Mucosa of rectum (tissue), 2 donors: ENCODE results near the gene YPEL1.

Experiments
- H3K27ac ChIP-seq, 2 donors: one replicate each; pipeline ENCODE4 v1.7.0; 2013; ENCODE audit warnings: inconsistent platforms in 2 of 2, low read depth in 2 of 2, low read length in 2 of 2
- H3K27me3 ChIP-seq, 2 donors: one replicate each; pipeline ENCODE4 v1.7.0; 2013; ENCODE audit warnings: low read length in 2 of 2; ENCODE audit not compliant: control insufficient read depth in 2 of 2, insufficient read depth in 2 of 2
- H3K36me3 ChIP-seq, 2 donors: one replicate each; pipeline ENCODE4 v1.7.0; 2013; ENCODE audit warnings: low read length in 2 of 2; ENCODE audit not compliant: control insufficient read depth in 2 of 2, insufficient read depth in 2 of 2
- H3K4me1 ChIP-seq, 2 donors: one replicate each; pipeline ENCODE4 v1.7.0; 2013; ENCODE audit warnings: low read length in 2 of 2, mild to moderate bottlenecking in 1 of 2; ENCODE audit not compliant: control insufficient read depth in 2 of 2, insufficient read depth in 2 of 2
- H3K4me3 ChIP-seq, 2 donors: one replicate each; pipeline ENCODE4 v1.7.0; 2013; ENCODE audit warnings: low read length in 2 of 2
- H3K9ac ChIP-seq, 2 donors: one replicate each; pipeline ENCODE4 v1.7.0; 2013; ENCODE audit warnings: low read length in 2 of 2, low read depth in 1 of 2, mild to moderate bottlenecking in 1 of 2
- H3K9me3 ChIP-seq, 2 donors: one replicate each; pipeline ENCODE4 v1.7.0; 2013; ENCODE audit warnings: low read length in 2 of 2; ENCODE audit not compliant: control insufficient read depth in 2 of 2
- donor health status: healthy.
- donor health status: Normal muscosa, but diverticular disease.

Gene YPEL1

DNA sequence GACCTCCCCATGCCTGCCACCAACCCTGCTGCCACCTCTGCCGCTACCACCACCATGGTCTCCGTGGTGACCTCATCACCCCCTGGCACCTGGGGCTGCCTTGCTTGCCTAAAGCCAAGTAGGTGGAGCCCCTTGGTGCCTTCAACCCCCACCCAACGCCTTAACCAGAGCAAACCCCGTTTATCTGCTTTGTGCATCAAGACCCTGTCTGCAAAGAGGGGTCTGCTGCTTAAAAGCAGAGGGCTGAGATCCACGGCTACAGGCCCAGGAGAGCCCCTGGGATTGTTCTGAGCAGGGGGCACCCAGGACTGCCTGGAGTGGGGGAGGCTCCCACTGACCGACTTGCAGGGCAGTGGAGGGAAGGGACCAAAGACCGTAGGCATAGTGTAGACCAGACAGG, 74.7 kb downstream of the YPEL1 start:
- Histone ChIP-seq H3K9me3 (no peaks in the 10 kb centered on the region), H3K36me3 (no peaks in the 10 kb centered on the region), H3K27me3 (peaks cover 0 to 3% of the 10 kb centered on the region in 2 donors), H3K4me3 (no peak overlapping the region), H3K9ac (no peak overlapping the region), H3K4me1 (peaks cover 5 to 12% of the 10 kb centered on the region in 2 donors), H3K27ac (no peak overlapping the region)

DNA sequence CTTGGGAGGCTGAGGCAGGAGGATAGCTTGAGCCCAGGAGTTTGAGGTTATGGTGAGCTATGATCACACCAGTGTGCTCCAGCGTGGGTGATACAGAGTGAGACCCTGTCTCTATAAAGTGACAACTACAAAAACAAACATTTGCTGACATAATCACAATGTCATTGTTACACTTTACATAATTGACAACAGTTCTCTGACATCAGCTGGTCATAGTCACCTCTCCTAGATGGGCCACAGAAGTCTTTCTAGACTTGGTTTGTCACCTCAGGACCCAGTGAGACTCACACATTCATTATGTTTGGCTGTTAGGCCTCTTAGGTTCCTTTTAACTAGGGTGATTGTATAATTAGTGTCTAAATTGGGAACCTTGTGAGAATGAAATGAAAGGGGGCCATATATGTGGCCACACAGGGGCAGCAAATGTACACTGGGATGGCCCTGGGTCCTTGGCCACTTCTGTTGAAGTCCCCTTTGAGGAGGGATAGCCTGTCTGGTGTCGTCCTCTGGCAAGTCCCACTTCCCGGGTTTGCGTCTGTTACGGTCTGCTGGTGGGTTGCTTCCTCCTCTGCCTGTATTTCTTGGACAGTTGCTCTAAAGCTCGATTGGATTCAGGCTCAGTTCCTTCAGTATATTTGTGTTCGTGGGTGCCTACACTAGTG, 75.6 kb downstream of the YPEL1 start:
- no peak overlapping the region for H3K27ac ChIP-seq
- no peaks in the 10 kb centered on the region for H3K9me3 ChIP-seq
- no peak overlapping the region for H3K9ac ChIP-seq
- no peak overlapping the region for H3K4me3 ChIP-seq
- H3K27me3 ChIP-seq, result peaks cover 0 to 3% of the 10 kb centered on the region in 2 donors
- H3K36me3 ChIP-seq, result no peaks in the 10 kb centered on the region
- peaks cover 5 to 10% of the 10 kb centered on the region in 2 donors for H3K4me1 ChIP-seq

DNA sequence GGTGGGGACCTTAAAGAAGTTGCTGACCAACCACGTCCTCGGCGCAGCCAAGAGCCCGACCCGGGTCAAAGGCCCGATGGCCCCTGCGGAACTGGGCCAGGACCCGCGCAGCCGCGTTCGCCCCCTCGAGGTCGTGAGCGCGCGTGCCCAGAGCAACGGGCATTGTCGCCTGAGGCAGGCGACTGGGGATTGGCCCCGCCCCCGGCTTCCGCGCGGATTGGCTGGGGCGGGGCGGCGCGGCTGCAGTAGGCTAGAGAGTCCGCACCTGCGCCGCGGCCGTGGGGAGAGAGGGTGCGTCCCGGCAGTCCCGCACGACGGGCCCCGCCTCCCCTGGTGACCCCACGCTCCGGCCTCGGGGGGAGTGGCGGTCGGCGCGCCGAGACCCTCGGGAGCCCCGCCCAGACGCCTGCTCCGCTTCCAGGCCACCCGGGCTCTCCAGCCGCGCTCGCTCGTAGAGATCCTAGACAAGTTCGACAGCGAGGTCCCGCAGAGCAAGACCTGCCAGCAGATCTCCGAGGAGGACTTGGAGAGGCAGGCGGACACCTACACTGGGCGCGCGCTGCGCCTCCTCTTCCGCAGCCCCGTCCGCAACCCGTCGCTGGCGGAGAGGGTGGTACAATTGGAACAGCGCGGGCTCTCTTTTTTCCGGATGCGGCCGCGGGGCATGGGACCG, 78.1 kb downstream of the YPEL1 start:
- peaks cover 0 to 3% of the 10 kb centered on the region in 2 donors for H3K27me3 ChIP-seq
- H3K36me3 ChIP-seq, result no peaks in the 10 kb centered on the region
- no peak overlapping the region for H3K27ac ChIP-seq
- no peaks in the 10 kb centered on the region for H3K9me3 ChIP-seq
- peak overlapping the region in 1 of 2 donors; percentile 58 for H3K9ac ChIP-seq
- H3K4me1 ChIP-seq, result peaks cover 5 to 13% of the 10 kb centered on the region in 2 donors
- peak overlapping the region; percentile 56 to 70 for H3K4me3 ChIP-seq

DNA sequence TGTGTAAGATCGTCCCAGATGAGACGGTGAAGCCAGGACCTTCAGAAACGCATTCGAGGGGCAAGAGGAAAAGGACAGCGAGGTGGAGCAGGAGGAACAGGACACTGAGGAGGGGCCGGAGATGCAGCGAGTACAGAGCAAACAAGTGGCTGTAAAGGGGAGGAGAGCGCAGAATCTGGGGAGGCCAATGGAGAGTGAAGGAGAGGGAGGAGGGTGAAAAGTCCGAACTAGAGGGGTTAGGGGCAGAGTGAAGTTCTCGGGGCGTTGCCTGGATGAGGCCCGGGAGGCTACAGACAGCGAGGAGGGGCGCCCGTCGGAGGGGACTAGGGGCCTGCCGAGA, 78.6 kb downstream of the YPEL1 start:
- Histone ChIP-seq H3K27me3 (peaks cover 0 to 3% of the 10 kb centered on the region in 2 donors), H3K36me3 (no peaks in the 10 kb centered on the region), H3K27ac (no peak overlapping the region), H3K9me3 (no peaks in the 10 kb centered on the region), H3K4me3 (peak overlapping the region; percentile 50 to 70), H3K4me1 (peaks cover 9 to 15% of the 10 kb centered on the region in 2 donors), H3K9ac (no peak overlapping the region)

DNA sequence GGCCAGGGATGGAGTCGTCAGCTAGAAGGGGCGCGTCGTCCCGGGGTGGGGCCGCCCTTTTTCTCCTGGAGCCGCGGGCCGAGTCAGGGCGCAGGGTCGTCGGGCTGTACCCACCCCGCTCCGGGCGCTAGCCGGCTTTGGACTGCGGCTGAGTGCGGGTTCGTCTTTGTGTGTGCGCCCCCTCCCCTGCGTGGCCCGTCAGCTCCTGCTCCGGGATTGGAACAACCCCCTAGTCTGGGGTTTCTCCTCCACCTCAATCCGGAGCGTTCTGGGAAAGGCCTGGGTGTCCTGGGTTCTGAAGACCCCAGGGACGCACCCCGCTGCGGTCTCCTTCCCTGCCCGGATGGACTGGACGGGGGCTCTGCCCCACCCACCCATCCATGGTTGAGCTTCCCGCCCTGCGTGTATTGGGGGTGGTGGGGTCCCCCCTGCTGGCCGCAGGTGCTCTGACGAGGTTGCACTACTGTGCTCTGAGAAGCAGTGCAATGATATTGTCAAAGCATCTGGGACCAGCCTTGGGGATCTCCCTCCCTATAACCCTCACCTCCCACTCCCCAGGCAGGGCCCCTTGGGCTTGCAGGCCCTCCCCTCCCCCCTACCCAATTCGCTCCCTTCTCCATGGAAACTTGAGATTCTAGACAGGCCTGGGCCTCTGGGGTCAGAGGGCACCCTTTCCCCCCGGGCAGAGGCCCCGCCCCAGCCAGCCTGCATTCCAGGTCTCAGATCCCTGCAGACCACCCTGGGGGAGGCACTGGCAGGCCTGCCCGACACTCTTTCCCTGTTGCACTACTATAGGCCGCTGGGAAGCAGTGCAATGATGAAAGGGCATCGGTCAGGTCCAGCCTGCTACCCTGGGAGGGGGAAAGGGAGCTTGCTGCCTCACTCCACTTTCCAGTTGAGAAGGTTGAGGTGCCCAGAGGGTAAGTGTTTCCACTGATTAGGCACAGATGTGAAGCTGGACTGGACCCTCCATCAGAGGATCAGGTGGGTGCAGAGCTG, 82.7 kb downstream of the YPEL1 start:
- Histone ChIP-seq H3K27me3 (no peaks in the 10 kb centered on the region), H3K27ac (no peak overlapping the region), H3K36me3 (peaks cover 0 to 3% of the 10 kb centered on the region in 2 donors), H3K9me3 (no peaks in the 10 kb centered on the region), H3K4me1 (peaks cover 12 to 19% of the 10 kb centered on the region in 2 donors), H3K9ac (peak overlapping the region; percentile 32 to 52), H3K4me3 (peak overlapping the region; percentile 64 to 75)

- H3K27ac ChIP-seq, result no peak overlapping the region
- peak overlapping the region; percentile 32 to 52 for H3K9ac ChIP-seq
- no peaks in the 10 kb centered on the region for H3K9me3 ChIP-seq
- H3K36me3 ChIP-seq, result peaks cover 0 to 3% of the 10 kb centered on the region in 2 donors
- H3K4me3 ChIP-seq, result peak overlapping the region; percentile 64 to 75
- H3K4me1 ChIP-seq, result peaks cover 10 to 18% of the 10 kb centered on the region in 2 donors
- H3K27me3 ChIP-seq, result no peaks in the 10 kb centered on the region
These were observed 83.5 kb downstream of the YPEL1 start for GRCh38 chr22:21652010-21652546.

GRCh38 chr22:21651521-21652009, 84.0 kb downstream of the YPEL1 start:
- Histone ChIP-seq H3K9me3 (no peaks in the 10 kb centered on the region), H3K9ac (peak overlapping the region; percentile 28 to 56), H3K27ac (no peak overlapping the region), H3K36me3 (peaks cover 0 to 3% of the 10 kb centered on the region in 2 donors), H3K27me3 (no peaks in the 10 kb centered on the region), H3K4me3 (peak overlapping the region; percentile 64 to 75), H3K4me1 (peaks cover 8 to 16% of the 10 kb centered on the region in 2 donors)

DNA sequence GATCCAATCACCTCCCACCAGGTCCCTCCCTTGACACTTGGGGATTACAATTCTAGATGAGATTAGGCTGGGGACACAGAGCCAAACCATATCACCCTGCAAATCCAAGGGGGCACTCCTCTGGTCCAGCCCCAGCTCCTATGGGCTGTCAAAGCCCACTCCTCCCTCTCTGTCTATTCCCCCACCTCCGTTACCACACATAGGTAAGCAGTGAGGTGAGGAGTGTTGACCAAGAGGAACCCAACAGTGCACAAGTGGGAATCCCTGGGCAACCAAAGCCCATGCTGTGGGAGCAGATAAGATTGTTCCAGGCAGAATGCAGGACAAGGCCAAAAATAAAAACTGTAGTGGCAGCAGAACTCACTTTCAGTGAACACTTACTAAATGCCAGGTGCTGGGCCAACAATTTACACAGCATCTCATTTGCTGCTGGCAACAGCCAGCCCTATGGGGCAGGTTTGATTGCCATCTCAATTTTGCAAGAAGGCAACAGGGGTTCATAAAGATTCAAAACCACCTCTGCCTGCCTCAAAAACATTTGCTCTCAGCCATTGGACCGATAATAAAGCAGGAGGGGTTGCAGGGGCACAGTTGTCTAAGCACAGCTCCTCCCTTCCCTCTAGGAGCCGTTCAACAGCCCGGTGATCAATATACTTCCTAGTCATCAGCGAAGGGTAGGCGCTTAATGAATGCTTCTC, 84.6 kb downstream of the YPEL1 start:
- H3K27me3 ChIP-seq, result no peaks in the 10 kb centered on the region
- H3K9ac ChIP-seq, result peak overlapping the region; percentile 28 to 56
- no peaks in the 10 kb centered on the region for H3K9me3 ChIP-seq
- H3K36me3 ChIP-seq, result peaks cover 0 to 3% of the 10 kb centered on the region in 2 donors
- H3K4me3 ChIP-seq, result peak overlapping the region; percentile 64 to 75
- peaks cover 8 to 19% of the 10 kb centered on the region in 2 donors for H3K4me1 ChIP-seq
- H3K27ac ChIP-seq, result no peak overlapping the region

DNA sequence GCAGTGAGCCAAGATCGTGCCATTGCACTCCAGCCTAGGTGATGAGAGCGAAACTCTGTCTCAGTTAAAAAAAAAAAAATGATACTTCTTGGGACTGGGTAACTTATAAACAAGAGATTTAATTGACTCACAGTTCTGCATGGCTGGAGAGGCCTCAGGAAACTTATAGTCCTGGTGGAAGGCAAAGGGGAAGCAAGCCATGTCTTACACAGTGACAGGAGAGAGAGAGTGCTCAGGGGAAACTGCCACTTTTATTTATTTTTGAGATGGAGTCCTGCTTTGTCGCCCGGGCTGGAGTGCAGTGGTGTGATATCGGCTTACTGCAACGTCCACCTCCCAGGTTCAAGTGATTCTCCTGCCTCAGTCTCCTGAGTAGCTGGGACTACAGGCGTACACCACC, 85.3 kb downstream of the YPEL1 start:
- no peaks in the 10 kb centered on the region for H3K9me3 ChIP-seq
- H3K27ac ChIP-seq, result no peak overlapping the region
- no peak overlapping the region for H3K9ac ChIP-seq
- H3K4me3 ChIP-seq, result no peak overlapping the region
- peaks cover 0 to 4% of the 10 kb centered on the region in 2 donors for H3K36me3 ChIP-seq
- H3K4me1 ChIP-seq, result peaks cover 8 to 19% of the 10 kb centered on the region in 2 donors
- H3K27me3 ChIP-seq, result no peaks in the 10 kb centered on the region
